Left lung (tissue), 10 donors: ENCODE results near the gene SPATA7. TPM values are rescaled to one million over a fixed set of nuclear protein-coding genes. Genes with fewer than 3 reads are reported as not detected.

Experiments
- ATAC-seq: fragments of 200-7000 bp; cut with Tn5 transposase; one replicate; pipeline ENCODE4 v1.9.1; 2020; ENCODE audit warnings: moderate library complexity
- DNase-seq, 4 donors: peaks; one replicate each; pipeline ENCODE4 v3.0.0-alpha.2; 2013 to 2020
- H3K27ac ChIP-seq, 2 donors: fragments of 200-600 bp; sonication (generic) in 1 of 2; one replicate each; pipeline versions ENCODE4 v1.5.0 to v1.8.0; 2020 to 2021
- H3K27me3 ChIP-seq, 2 donors: fragments of 200-600 bp; sonication (generic) in 1 of 2; one replicate each; pipeline versions ENCODE4 v1.5.0 to v1.8.0; 2020 to 2021
- H3K36me3 ChIP-seq, 2 donors: fragments of 200-600 bp; sonication (generic) in 1 of 2; one replicate each; pipeline versions ENCODE4 v1.5.0 to v1.8.0; 2020 to 2021
- H3K4me1 ChIP-seq, 2 donors: fragments of 200-600 bp; one replicate each; pipeline ENCODE4 v1.8.0; 2021
- H3K4me3 ChIP-seq, 2 donors: fragments of 200-600 bp; sonication (generic) in 1 of 2; one replicate each; pipeline versions ENCODE4 v1.5.0 to v1.8.0; 2020 to 2021; ENCODE audit warnings: mild to moderate bottlenecking in 1 of 2
- H3K9me3 ChIP-seq, 2 donors: fragments of 200-600 bp; sonication (generic) in 1 of 2; one replicate each; pipeline versions ENCODE4 v1.5.0 to v1.8.0; 2020 to 2021
- intact Hi-C, 2 donors: fragments of 100-400 bp; cut with DNase I; formaldehyde crosslinking; loops; one replicate each; pipeline versions ENCODE4 v1.11.2 to v1.14.2; 2022
- polyA plus RNA-seq, 6 donors: library from polyadenylated mRNA; unstranded; fragments of 120-200 nt; gene quantifications; one replicate each; pipeline ENCODE4 v1.2.1, GENCODE V29; 2013; ENCODE audit not compliant: insufficient read length in 6 of 6
- total RNA-seq, 2 donors: library from RNA; stranded (reverse); fragmentation: NEBNext Ultra II Directional; extraction: Animal tissue kit (Norgen Biotek cat#: 25700); gene quantifications; one replicate each; pipeline ENCODE4 v1.2.1, GENCODE V29; 2021
- TF ChIP-seq, protein P1 (sequence below), 2 donors: fragments of 200-600 bp; sonication (generic) in 1 of 2; IDR thresholded peaks; one replicate each; pipeline versions ENCODE4 v1.5.0 to v1.8.0; 2021; ENCODE audit warnings: antibody characterized with exemption in 2 of 2
- donor health status: DM: no; HTN: yes; CAD: no.
- donor health status: DM: no; HTN: no; CAD: no.

Gene SPATA7
- total and polyA plus RNA-seq, 8 donors = 8.9 to 31.4 (median 23.3) TPM

DNA sequence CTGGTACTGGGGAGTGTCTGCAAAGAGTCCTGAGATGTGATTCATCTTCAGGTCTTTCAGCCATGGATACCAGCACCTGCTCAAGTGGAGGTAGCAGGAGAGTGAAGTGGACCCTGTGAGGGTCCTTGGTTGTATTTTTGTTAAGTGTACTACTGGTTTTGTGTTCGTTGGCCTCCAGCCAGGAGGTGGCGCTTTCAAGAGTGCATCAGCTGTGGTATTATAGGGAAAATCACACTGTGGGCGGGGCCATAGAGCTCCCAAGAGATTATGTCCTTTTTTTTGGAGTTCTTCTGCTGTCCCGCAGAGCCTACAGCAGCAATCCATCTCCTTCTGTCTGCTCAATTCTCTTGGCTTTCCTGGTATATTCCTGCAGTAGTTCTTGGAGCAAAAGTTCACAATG, 66.8 kb downstream of the SPATA7 start:
- H3K27ac ChIP-seq = no peak overlapping the region
- no peaks in the 10 kb centered on the region for H3K27me3 ChIP-seq
- TF ChIP-seq, protein P1, sequence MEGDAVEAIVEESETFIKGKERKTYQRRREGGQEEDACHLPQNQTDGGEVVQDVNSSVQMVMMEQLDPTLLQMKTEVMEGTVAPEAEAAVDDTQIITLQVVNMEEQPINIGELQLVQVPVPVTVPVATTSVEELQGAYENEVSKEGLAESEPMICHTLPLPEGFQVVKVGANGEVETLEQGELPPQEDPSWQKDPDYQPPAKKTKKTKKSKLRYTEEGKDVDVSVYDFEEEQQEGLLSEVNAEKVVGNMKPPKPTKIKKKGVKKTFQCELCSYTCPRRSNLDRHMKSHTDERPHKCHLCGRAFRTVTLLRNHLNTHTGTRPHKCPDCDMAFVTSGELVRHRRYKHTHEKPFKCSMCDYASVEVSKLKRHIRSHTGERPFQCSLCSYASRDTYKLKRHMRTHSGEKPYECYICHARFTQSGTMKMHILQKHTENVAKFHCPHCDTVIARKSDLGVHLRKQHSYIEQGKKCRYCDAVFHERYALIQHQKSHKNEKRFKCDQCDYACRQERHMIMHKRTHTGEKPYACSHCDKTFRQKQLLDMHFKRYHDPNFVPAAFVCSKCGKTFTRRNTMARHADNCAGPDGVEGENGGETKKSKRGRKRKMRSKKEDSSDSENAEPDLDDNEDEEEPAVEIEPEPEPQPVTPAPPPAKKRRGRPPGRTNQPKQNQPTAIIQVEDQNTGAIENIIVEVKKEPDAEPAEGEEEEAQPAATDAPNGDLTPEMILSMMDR (IDR thresholded peaks at IDR 0.05) = no peak
- H3K4me3 ChIP-seq = no peak overlapping the region
- ATAC-seq (no peak), DNase-seq (no peak)
- H3K4me1 ChIP-seq = no peaks in the 10 kb centered on the region
- H3K36me3 ChIP-seq = peaks cover 0 to 6% of the 10 kb centered on the region in 2 donors
- peaks cover 0 to 6% of the 10 kb centered on the region in 2 donors for H3K9me3 ChIP-seq
- intact Hi-C loops = no loop called here

DNA sequence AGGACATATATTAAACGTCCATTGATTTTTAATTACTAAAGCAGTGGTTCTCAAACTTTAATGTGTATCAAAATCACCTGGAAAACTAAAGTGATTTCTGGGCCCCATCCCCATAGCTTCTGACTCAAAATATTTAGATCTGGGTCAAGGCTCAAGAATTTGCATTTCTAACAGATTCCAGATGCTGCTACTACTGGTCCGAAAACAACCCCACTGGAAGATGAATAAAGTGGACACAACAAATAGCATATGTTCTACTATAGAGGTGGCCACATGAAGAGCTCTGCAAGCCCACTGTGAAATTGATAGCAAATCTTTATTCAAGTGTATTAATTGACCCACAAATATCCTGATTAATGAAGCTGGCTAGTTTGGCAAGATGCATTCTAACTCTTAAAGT, 69.4 kb downstream of the SPATA7 start:
- Histone ChIP-seq H3K36me3 (peaks cover 0 to 6% of the 10 kb centered on the region in 2 donors), H3K4me1 (no peaks in the 10 kb centered on the region), H3K27ac (no peak overlapping the region), H3K9me3 (peaks cover 0 to 16% of the 10 kb centered on the region in 2 donors), H3K27me3 (no peaks in the 10 kb centered on the region), H3K4me3 (no peak overlapping the region)
- intact Hi-C loops = no loop called here
- TF ChIP-seq, protein P1 (IDR thresholded peaks at IDR 0.05) = no peak
- no peak for DNase-seq
- no peak for ATAC-seq

- peak; percentile 81 for ATAC-seq
- intact Hi-C loops = no loop called here
- TF ChIP-seq, protein P1 (IDR thresholded peaks at IDR 0.05) = peak in 1 of 2 donors; percentile 29
Observed at GRCh38 chr14:88463318-88463717, 77.9 kb downstream of the SPATA7 start.

GRCh38 chr14:88468406-88468805, 82.9 kb downstream of the SPATA7 start:
- Histone ChIP-seq H3K27ac (no peak overlapping the region), H3K4me3 (no peak overlapping the region), H3K36me3 (peaks cover 0 to 58% of the 10 kb centered on the region in 2 donors), H3K9me3 (no peaks in the 10 kb centered on the region), H3K27me3 (no peaks in the 10 kb centered on the region), H3K4me1 (peaks cover 0 to 3% of the 10 kb centered on the region in 2 donors)
- peak; percentile 86 for ATAC-seq
- intact Hi-C loops = no loop called here
- no peak for DNase-seq
- TF ChIP-seq, protein P1 (IDR thresholded peaks at IDR 0.05) = no peak

More at GRCh38 chr14:88463318-88463717, 77.9 kb downstream of the SPATA7 start:
- H3K27me3 ChIP-seq = no peaks in the 10 kb centered on the region
- peaks cover 0 to 14% of the 10 kb centered on the region in 2 donors for H3K9me3 ChIP-seq
- H3K36me3 ChIP-seq = peaks cover 0 to 26% of the 10 kb centered on the region in 2 donors
- H3K27ac ChIP-seq = no peak overlapping the region
- H3K4me3 ChIP-seq = no peak overlapping the region
- H3K4me1 ChIP-seq = no peaks in the 10 kb centered on the region
- no peak for DNase-seq

GRCh38 chr14:88470542-88471440, 85.3 kb downstream of the SPATA7 start:
- H3K36me3 ChIP-seq = peaks cover 0 to 52% of the 10 kb centered on the region in 2 donors
- H3K4me3 ChIP-seq = no peak overlapping the region
- H3K27ac ChIP-seq = no peak overlapping the region

More at GRCh38 chr14:88470542-88471440, 85.3 kb downstream of the SPATA7 start:
- TF ChIP-seq, protein P1 (IDR thresholded peaks at IDR 0.05) = no peak
- Histone ChIP-seq H3K4me1 (peaks cover 0 to 3% of the 10 kb centered on the region in 2 donors), H3K27me3 (no peaks in the 10 kb centered on the region), H3K9me3 (no peaks in the 10 kb centered on the region)
- DNase-seq (no peak), ATAC-seq (no peak)
- intact Hi-C loops = no loop called here
